MCF 10A (cell line): Measurements from ENCODE around the gene SLC12A6. TPM values are rescaled to one million over a fixed set of nuclear protein-coding genes. Genes with fewer than 3 reads are reported as not detected.

Experiments
- BruUV-seq: library from RNA; stranded (reverse); fragments of 400-500 nt; replicated peaks from 2 replicates; lab custom pipeline; 2021; lab: Mats Ljungman, UMichigan
- CTCF ChIA-PET: fragments of 300-600 bp; sonication (Branson Sonifier 250); formaldehyde crosslinking; extraction: SDS; loops from one replicate; lab custom pipeline; 2021; ENCODE audit warnings: antibody characterized with exemption, inconsistent platforms; lab: Yijun Ruan, JAX
- POLR2A ChIA-PET: fragments of 300-600, 350-650 bp; sonication (Branson Sonifier 250); formaldehyde crosslinking; extraction: SDS; loops from one replicate; lab custom pipeline; 2020; ENCODE audit warnings: antibody characterized with exemption, inconsistent platforms; lab: Yijun Ruan, JAX
- DNase-seq: peaks from one replicate; pipeline ENCODE4 v3.0.0-alpha.2; 2018; ENCODE audit not compliant: unreplicated experiment
- H3K27ac Mint-ChIP-seq: one replicate; pipeline ENCODE4 v1.8.0; 2022; ENCODE audit warnings: mild to moderate bottlenecking, low read depth, mixed read lengths; ENCODE audit not compliant: unreplicated experiment
- H3K27me3 Mint-ChIP-seq: one replicate; pipeline ENCODE4 v1.8.0; 2022; ENCODE audit warnings: mixed read lengths; ENCODE audit not compliant: insufficient read depth, unreplicated experiment
- H3K36me3 Mint-ChIP-seq: one replicate; pipeline ENCODE4 v1.8.0; 2022; ENCODE audit warnings: mild to moderate bottlenecking, moderate library complexity, mixed read lengths; ENCODE audit not compliant: insufficient read depth, unreplicated experiment
- H3K4me1 Mint-ChIP-seq: one replicate; pipeline ENCODE4 v1.8.0; 2022; ENCODE audit warnings: mixed read lengths; ENCODE audit not compliant: insufficient read depth, unreplicated experiment
- H3K4me3 Mint-ChIP-seq: one replicate; pipeline ENCODE4 v1.8.0; 2022; ENCODE audit warnings: mild to moderate bottlenecking, moderate library complexity, mixed read lengths; ENCODE audit not compliant: unreplicated experiment
- H3K9me3 Mint-ChIP-seq: one replicate; pipeline ENCODE4 v1.8.0; 2022; ENCODE audit warnings: mixed read lengths; ENCODE audit not compliant: unreplicated experiment
- intact Hi-C: fragments of 100-400 bp; cut with micrococcal nuclease; formaldehyde crosslinking; loops from 2 replicates; pipeline ENCODE4 v1.14.1; 2022
- total RNA-seq: library from RNA; stranded (reverse); gene quantifications from 2 replicates; pipeline ENCODE4 v1.2.3, GENCODE V29; 2022
- TF ChIP-seq, protein P1 (sequence below): fragments of 200-600 bp; IDR thresholded peaks from one replicate; pipeline ENCODE4 v1.8.0; 2022; ENCODE audit warnings: antibody characterized with exemption, mild to moderate bottlenecking; ENCODE audit not compliant: unreplicated experiment

Gene SLC12A6
- total RNA-seq, 1 experiment from 2014 or later: 11.7 TPM

DNA sequence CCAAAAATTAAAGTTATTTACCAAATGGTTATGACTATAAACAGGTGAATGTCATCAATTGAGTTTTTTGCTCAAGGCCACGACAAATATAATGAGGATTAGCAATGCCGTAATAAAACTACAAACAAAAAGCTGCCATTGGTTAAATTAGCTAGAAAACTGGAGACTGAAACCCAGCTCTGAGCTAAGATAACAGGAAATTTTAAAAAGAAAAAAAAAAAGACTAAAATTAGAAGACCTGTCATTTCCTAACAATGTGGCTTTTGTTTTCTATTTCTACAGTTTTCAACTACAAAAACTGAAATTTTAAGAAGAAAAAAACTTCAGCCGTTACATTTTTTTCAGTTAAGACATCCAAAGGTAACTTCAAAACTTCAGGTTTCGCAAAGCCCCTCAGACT is 9.7 kb downstream of the SLC12A6 start:
- no peak overlapping the region for H3K4me3 Mint-ChIP-seq
- H3K36me3 Mint-ChIP-seq: peaks cover 6% of the 10 kb centered on the region
- intact Hi-C loops: no loop called here
- H3K4me1 Mint-ChIP-seq: no peaks in the 10 kb centered on the region
- CTCF ChIA-PET: interaction anchor here (0.6 to 2.4 kb wide), 8 partner anchors 8 to 273 kb away, joined by 3 to 7 read pairs (median 4); partner anchors contain the start of genes LPCAT4, NOP10 and NUTM1
- BruUV-seq: no TSS peak
- no peak for DNase-seq
- no peaks in the 10 kb centered on the region for H3K27me3 Mint-ChIP-seq
- no peaks in the 10 kb centered on the region for H3K9me3 Mint-ChIP-seq
- POLR2A ChIA-PET: interaction anchor here (0.7 to 4.4 kb wide), 7 partner anchors 9 to 94 kb away, joined by 3 to 40 read pairs (median 3); partner anchors contain the start of genes LPCAT4, NOP10 and SLC12A6
- no peak overlapping the region for H3K27ac Mint-ChIP-seq
- TF ChIP-seq, protein P1, sequence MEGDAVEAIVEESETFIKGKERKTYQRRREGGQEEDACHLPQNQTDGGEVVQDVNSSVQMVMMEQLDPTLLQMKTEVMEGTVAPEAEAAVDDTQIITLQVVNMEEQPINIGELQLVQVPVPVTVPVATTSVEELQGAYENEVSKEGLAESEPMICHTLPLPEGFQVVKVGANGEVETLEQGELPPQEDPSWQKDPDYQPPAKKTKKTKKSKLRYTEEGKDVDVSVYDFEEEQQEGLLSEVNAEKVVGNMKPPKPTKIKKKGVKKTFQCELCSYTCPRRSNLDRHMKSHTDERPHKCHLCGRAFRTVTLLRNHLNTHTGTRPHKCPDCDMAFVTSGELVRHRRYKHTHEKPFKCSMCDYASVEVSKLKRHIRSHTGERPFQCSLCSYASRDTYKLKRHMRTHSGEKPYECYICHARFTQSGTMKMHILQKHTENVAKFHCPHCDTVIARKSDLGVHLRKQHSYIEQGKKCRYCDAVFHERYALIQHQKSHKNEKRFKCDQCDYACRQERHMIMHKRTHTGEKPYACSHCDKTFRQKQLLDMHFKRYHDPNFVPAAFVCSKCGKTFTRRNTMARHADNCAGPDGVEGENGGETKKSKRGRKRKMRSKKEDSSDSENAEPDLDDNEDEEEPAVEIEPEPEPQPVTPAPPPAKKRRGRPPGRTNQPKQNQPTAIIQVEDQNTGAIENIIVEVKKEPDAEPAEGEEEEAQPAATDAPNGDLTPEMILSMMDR: no peak

DNA sequence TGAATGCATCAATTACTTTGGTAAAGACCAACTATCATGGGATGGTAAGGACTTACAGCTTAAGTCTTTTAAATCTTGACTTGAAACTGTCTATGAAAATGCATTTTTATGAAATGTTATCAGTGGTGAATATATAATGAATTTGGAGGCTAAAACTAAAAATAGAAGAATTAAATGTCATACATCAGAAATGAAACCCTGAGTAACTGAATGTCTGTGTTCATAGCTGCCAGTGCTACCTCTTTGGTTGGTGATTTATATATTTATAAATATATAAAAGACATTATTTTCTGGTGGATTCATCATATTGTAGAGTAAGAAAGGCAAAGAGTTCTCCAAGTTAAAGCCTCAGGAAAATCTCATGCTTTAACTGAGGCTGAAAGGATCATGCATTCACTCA is 12.2 kb downstream of the SLC12A6 start:
- Mint-ChIP-seq H3K4me1 (peaks cover 7% of the 10 kb centered on the region), H3K9me3 (no peaks in the 10 kb centered on the region), H3K36me3 (peaks cover 6% of the 10 kb centered on the region), H3K4me3 (no peak overlapping the region), H3K27ac (no peak overlapping the region), H3K27me3 (no peaks in the 10 kb centered on the region)
- no TSS peak for BruUV-seq
- no peak for DNase-seq
- intact Hi-C loops: no loop called here
- ChIA-PET CTCF (interaction anchor here (0.6 kb wide), 1 partner anchor 33 kb away, joined by 4 read pairs; no protein-coding TSS in a partner anchor), POLR2A (interaction anchor here (1.6 to 2.9 kb wide), 2 partner anchors 12 to 29 kb away, joined by 5 to 16 read pairs; partner anchors contain the start of gene SLC12A6)
- TF ChIP-seq, protein P1: no peak

DNA sequence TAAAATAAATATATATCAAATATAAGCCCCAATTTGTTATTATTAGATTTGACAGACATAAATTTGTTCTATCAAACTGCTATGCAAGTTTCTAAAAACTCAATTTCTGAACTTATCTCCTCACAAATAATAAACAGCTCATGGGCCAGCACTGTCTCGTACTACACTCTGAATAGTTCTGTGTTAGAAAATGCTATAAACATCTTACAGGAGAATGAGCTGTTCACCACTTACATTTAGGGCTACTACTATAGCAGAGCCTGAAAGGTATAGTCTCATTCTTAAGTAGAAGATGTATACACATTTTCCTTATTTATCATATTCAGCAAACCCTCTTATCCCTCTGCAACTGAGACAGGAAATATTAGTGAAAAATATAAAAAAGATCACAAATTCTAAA is 12.6 kb downstream of the SLC12A6 start:
- TF ChIP-seq, protein P1: no peak
- CTCF ChIA-PET: interaction anchor here (0.6 to 1.0 kb wide), 2 partner anchors 18 to 33 kb away, joined by 4 read pairs; partner anchors contain the start of genes NOP10 and NUTM1

DNA sequence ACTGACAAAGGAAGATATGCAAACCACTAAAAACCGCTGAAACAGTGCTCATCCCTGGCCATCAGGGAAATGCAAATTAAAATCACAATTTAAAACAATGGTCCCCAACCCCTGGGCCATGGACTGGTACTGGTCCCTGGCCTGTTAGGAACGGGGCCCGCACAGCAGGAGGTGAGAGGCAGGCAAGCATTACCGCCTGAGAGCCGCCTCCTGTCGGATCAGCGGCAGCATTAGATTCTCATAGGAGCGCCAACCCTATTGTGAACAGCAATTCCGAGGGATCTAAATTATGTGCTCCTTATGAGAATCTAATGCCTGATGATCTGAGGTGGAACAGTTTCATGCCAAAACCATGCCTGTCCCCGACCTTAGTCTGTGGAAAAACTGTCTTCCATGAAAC is 14.4 kb downstream of the SLC12A6 start:
- Mint-ChIP-seq H3K27ac (no peak overlapping the region), H3K36me3 (peaks cover 5% of the 10 kb centered on the region), H3K4me3 (no peak overlapping the region), H3K9me3 (no peaks in the 10 kb centered on the region), H3K4me1 (peaks cover 16% of the 10 kb centered on the region), H3K27me3 (no peaks in the 10 kb centered on the region)
- ChIA-PET CTCF (interaction anchor here (0.9 kb wide), 1 partner anchor 38 kb away, joined by 3 read pairs; no protein-coding TSS in a partner anchor), POLR2A (no interaction called here)
- DNase-seq: no peak
- no TSS peak for BruUV-seq
- intact Hi-C loops: no loop called here
- TF ChIP-seq, protein P1: no peak

More for the DNA sequence above, 12.6 kb downstream of the SLC12A6 start:
- no peak overlapping the region for H3K4me3 Mint-ChIP-seq
- POLR2A ChIA-PET: interaction anchor here (1.6 to 2.9 kb wide), 2 partner anchors 12 to 29 kb away, joined by 5 to 16 read pairs; partner anchors contain the start of gene SLC12A6
- DNase-seq: no peak
- no peak overlapping the region for H3K27ac Mint-ChIP-seq
- BruUV-seq: no TSS peak
- intact Hi-C loops: no loop called here
- no peaks in the 10 kb centered on the region for H3K9me3 Mint-ChIP-seq
- no peaks in the 10 kb centered on the region for H3K27me3 Mint-ChIP-seq
- H3K4me1 Mint-ChIP-seq: peaks cover 11% of the 10 kb centered on the region
- H3K36me3 Mint-ChIP-seq: peaks cover 6% of the 10 kb centered on the region
